Measurements from ENCODE around the gene TTC21B.

Gene TTC21B

GRCh38 chr2:165927353-165927752, 26.2 kb downstream of the TTC21B start:
- no peak overlapping the region for H3K4me3 ChIP-seq (ENCODE audit: severe bottlenecking)
- no peaks in the 10 kb centered on the region for H3K4me1 ChIP-seq (ENCODE audit: insufficient read depth, poor library complexity, severe bottlenecking)
- H3K9me3 ChIP-seq (ENCODE audit: severe bottlenecking) = no peaks in the 10 kb centered on the region
- no peak for TF ChIP-seq CTCF (IDR thresholded peaks at IDR 0.05; ENCODE audit: poor library complexity, severe bottlenecking)
- H3K36me3 ChIP-seq (ENCODE audit: low read depth) = peaks cover 61% of the 10 kb centered on the region
- DNase-seq (ENCODE audit: low spot score) (no peak), ATAC-seq (ENCODE audit: low read depth) (no peak)
- no peak overlapping the region for H3K27ac ChIP-seq (ENCODE audit: poor library complexity, severe bottlenecking)
- H3K27me3 ChIP-seq (ENCODE audit: insufficient read depth, poor library complexity, severe bottlenecking) = no peaks in the 10 kb centered on the region

- Histone ChIP-seq H3K36me3 (ENCODE audit: low read depth) (peaks cover 37% of the 10 kb centered on the region), H3K4me1 (ENCODE audit: insufficient read depth, poor library complexity, severe bottlenecking) (no peaks in the 10 kb centered on the region), H3K4me3 (ENCODE audit: severe bottlenecking) (no peak overlapping the region), H3K9me3 (ENCODE audit: severe bottlenecking) (no peaks in the 10 kb centered on the region), H3K27ac (ENCODE audit: poor library complexity, severe bottlenecking) (no peak overlapping the region), H3K27me3 (ENCODE audit: insufficient read depth, poor library complexity, severe bottlenecking) (no peaks in the 10 kb centered on the region)
- DNase-seq (ENCODE audit: low spot score) (no peak), ATAC-seq (ENCODE audit: low read depth) (no peak)
- TF ChIP-seq CTCF (IDR thresholded peaks at IDR 0.05; ENCODE audit: poor library complexity, severe bottlenecking) = no peak
These were observed 28.6 kb downstream of the TTC21B start for GRCh38 chr2:165924946-165925345.

- no peaks in the 10 kb centered on the region for H3K9me3 ChIP-seq (ENCODE audit: severe bottlenecking)
- H3K27ac ChIP-seq (ENCODE audit: poor library complexity, severe bottlenecking) = no peak overlapping the region
- H3K36me3 ChIP-seq (ENCODE audit: low read depth) = peaks cover 36% of the 10 kb centered on the region
- DNase-seq (ENCODE audit: low spot score) (no peak), ATAC-seq (ENCODE audit: low read depth) (no peak)
- H3K4me3 ChIP-seq (ENCODE audit: severe bottlenecking) = no peak overlapping the region
- H3K27me3 ChIP-seq (ENCODE audit: insufficient read depth, poor library complexity, severe bottlenecking) = no peaks in the 10 kb centered on the region
- H3K4me1 ChIP-seq (ENCODE audit: insufficient read depth, poor library complexity, severe bottlenecking) = no peaks in the 10 kb centered on the region
- no peak for TF ChIP-seq CTCF (IDR thresholded peaks at IDR 0.05; ENCODE audit: poor library complexity, severe bottlenecking)
These were observed 32.8 kb downstream of the TTC21B start for GRCh38 chr2:165920748-165921147.

GRCh38 chr2:165913636-165914035, 39.9 kb downstream of the TTC21B start:
- no peak for TF ChIP-seq CTCF (IDR thresholded peaks at IDR 0.05; ENCODE audit: poor library complexity, severe bottlenecking)
- H3K36me3 ChIP-seq (ENCODE audit: low read depth) = peaks cover 54% of the 10 kb centered on the region

GRCh38 chr2:165911981-165912380, 41.6 kb downstream of the TTC21B start:
- no peak for ATAC-seq (ENCODE audit: low read depth)
- Histone ChIP-seq H3K27ac (ENCODE audit: poor library complexity, severe bottlenecking) (no peak overlapping the region), H3K27me3 (ENCODE audit: insufficient read depth, poor library complexity, severe bottlenecking) (no peaks in the 10 kb centered on the region), H3K4me1 (ENCODE audit: insufficient read depth, poor library complexity, severe bottlenecking) (no peaks in the 10 kb centered on the region), H3K9me3 (ENCODE audit: severe bottlenecking) (no peaks in the 10 kb centered on the region), H3K36me3 (ENCODE audit: low read depth) (peaks cover 51% of the 10 kb centered on the region), H3K4me3 (ENCODE audit: severe bottlenecking) (no peak overlapping the region)
- no peak for TF ChIP-seq CTCF (IDR thresholded peaks at IDR 0.05; ENCODE audit: poor library complexity, severe bottlenecking)
- DNase-seq (ENCODE audit: low spot score) = no peak

More at GRCh38 chr2:165913636-165914035, 39.9 kb downstream of the TTC21B start:
- Histone ChIP-seq H3K27ac (ENCODE audit: poor library complexity, severe bottlenecking) (no peak overlapping the region), H3K4me1 (ENCODE audit: insufficient read depth, poor library complexity, severe bottlenecking) (no peaks in the 10 kb centered on the region), H3K27me3 (ENCODE audit: insufficient read depth, poor library complexity, severe bottlenecking) (no peaks in the 10 kb centered on the region), H3K9me3 (ENCODE audit: severe bottlenecking) (no peaks in the 10 kb centered on the region), H3K4me3 (ENCODE audit: severe bottlenecking) (no peak overlapping the region)
- DNase-seq (ENCODE audit: low spot score) (no peak), ATAC-seq (ENCODE audit: low read depth) (no peak)

Measured in RWPE2 (cell line).